ENCODE measurements around the gene CST11. TPM values are rescaled to one million over a fixed set of nuclear protein-coding genes. Genes with fewer than 3 reads are reported as not detected.

CST11 gene
- total RNA-seq, 1 experiment from 2014 or later, result not detected

DNA sequence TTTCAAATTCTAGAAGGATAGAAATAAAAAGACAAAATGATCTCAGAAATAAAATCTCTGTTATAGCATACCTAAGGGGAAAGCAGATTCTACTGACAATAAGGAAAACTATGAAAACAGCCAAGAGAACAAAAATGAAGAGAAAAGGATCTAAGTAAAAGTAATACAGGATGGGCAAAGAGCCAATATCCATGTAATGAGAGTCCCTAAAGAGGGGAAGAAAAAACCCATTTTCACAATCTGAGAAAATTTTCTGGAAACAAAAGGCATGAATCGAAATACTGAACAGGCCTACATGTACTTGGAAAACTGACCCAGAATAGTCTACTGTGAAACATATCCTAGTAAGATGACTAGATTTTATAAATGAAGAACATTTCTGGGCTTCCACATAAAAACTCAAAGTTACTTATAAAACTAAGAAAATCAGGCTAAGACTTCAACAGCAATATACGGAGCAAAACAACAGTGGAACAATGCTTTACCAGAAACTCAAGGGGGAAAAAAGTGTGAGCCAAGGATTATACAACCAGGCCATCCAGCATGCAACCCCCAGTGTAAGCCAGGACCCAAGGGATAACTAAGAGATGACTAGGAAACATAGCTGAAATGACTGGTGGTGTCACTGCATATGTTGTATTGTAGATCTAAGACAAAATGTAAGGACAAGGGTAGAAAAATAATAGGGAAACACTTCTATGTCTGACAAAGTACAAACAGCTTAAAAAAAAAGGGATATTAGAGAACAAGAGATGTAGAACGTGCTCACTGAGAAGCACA, 41.6 kb downstream of the CST11 start:
- H3K4me1 Mint-ChIP-seq (ENCODE audit: insufficient read depth, unreplicated experiment), result peaks cover 26% of the 10 kb centered on the region
- POLR2A ChIA-PET, result interaction anchor here (0.6 to 2.8 kb wide), 13 partner anchors 8 to 287 kb away, joined by 3 to 17 read pairs (median 4); partner anchors contain the start of genes NAPB and NXT1
- H3K27ac Mint-ChIP-seq (ENCODE audit: low read depth, unreplicated experiment), result no peak overlapping the region
- intact Hi-C loops (cut with micrococcal nuclease), result no loop called here
- H3K4me3 Mint-ChIP-seq (ENCODE audit: unreplicated experiment), result no peak overlapping the region
- BruUV-seq (replicated peaks), result no TSS peak
- no peaks in the 10 kb centered on the region for H3K27me3 Mint-ChIP-seq (ENCODE audit: insufficient read depth, unreplicated experiment)
- TF ChIP-seq, protein P1, sequence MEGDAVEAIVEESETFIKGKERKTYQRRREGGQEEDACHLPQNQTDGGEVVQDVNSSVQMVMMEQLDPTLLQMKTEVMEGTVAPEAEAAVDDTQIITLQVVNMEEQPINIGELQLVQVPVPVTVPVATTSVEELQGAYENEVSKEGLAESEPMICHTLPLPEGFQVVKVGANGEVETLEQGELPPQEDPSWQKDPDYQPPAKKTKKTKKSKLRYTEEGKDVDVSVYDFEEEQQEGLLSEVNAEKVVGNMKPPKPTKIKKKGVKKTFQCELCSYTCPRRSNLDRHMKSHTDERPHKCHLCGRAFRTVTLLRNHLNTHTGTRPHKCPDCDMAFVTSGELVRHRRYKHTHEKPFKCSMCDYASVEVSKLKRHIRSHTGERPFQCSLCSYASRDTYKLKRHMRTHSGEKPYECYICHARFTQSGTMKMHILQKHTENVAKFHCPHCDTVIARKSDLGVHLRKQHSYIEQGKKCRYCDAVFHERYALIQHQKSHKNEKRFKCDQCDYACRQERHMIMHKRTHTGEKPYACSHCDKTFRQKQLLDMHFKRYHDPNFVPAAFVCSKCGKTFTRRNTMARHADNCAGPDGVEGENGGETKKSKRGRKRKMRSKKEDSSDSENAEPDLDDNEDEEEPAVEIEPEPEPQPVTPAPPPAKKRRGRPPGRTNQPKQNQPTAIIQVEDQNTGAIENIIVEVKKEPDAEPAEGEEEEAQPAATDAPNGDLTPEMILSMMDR (IDR thresholded peaks at IDR 0.05; ENCODE audit: unreplicated experiment), result no peak
- DNase-seq (ENCODE audit: unreplicated experiment), result no peak
- H3K9me3 Mint-ChIP-seq (ENCODE audit: unreplicated experiment), result no peaks in the 10 kb centered on the region
- CTCF ChIA-PET, result interaction anchor here (0.6 to 1.9 kb wide), 5 partner anchors 7 to 1002 kb away, joined by 3 to 9 read pairs (median 4); partner anchors contain the start of gene NAPB
- H3K36me3 Mint-ChIP-seq (ENCODE audit: insufficient read depth, unreplicated experiment), result peaks cover under 1% of the 10 kb centered on the region

DNA sequence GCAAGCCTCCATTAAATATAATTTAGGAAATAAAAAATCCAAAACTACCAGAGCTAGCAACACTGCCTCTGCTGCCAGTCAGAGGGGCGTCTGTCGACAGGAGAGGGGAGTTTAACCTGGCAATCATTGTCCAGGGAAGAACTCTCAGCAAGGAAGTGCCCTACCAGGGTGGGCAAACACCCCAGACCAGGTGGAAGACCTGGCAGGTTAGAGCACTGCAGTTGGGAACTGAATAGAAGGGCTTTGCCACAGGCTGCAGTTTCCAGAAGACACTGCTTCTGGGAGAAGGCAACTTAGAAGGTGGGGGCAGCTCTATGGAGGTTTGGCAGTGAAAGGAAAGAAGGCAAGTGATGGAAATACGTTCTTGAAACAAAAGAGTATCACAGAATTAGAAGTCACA, 42.9 kb downstream of the CST11 start:
- Mint-ChIP-seq H3K4me1 (ENCODE audit: insufficient read depth, unreplicated experiment) (peaks cover 24% of the 10 kb centered on the region), H3K4me3 (ENCODE audit: unreplicated experiment) (no peak overlapping the region), H3K27ac (ENCODE audit: low read depth, unreplicated experiment) (no peak overlapping the region), H3K27me3 (ENCODE audit: insufficient read depth, unreplicated experiment) (no peaks in the 10 kb centered on the region), H3K36me3 (ENCODE audit: insufficient read depth, unreplicated experiment) (peaks cover 6% of the 10 kb centered on the region), H3K9me3 (ENCODE audit: unreplicated experiment) (no peaks in the 10 kb centered on the region)
- BruUV-seq (replicated peaks), result no TSS peak
- ChIA-PET POLR2A (interaction anchor here (1.0 to 2.8 kb wide), 6 partner anchors 7 to 60 kb away, joined by 3 to 17 read pairs (median 6); partner anchors contain the start of gene NXT1), CTCF (interaction anchor here (0.6 to 1.7 kb wide), 4 partner anchors 9 to 32 kb away, joined by 3 to 9 read pairs (median 4); partner anchors contain the start of gene NAPB)
- no peak for DNase-seq (ENCODE audit: unreplicated experiment)
- TF ChIP-seq, protein P1 (IDR thresholded peaks at IDR 0.05; ENCODE audit: unreplicated experiment), result no peak
- intact Hi-C loops (cut with micrococcal nuclease), result loop anchor here (5.0 kb wide), 1 partner anchor 647 kb away; no protein-coding TSS in a partner anchor

DNA sequence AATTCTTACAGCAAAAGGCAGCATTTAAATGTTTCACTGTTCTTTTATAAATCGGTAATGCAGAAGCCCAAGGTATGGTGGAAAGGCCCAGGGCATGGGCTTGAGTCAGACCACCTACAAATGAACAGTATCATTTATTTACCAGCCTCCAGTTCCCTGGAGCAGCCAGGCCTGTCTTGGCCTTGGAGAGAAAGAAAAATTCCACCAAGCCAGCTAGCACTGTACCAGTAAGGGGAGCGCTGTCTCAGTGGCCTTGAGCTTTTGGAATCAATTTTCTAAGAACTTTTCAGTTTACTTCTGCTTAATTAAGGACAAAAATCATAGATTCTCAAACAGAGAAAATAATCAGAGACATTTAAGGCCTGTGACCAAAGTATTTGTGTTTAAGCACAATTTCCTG, 43.7 kb downstream of the CST11 start:
- CTCF ChIA-PET, result interaction anchor here (1.5 to 1.7 kb wide), 2 partner anchors 12 to 33 kb away, joined by 4 to 5 read pairs; partner anchors contain the start of gene NAPB
- no peak overlapping the region for H3K27ac Mint-ChIP-seq (ENCODE audit: low read depth, unreplicated experiment)
- BruUV-seq (replicated peaks), result no TSS peak
- H3K4me3 Mint-ChIP-seq (ENCODE audit: unreplicated experiment), result no peak overlapping the region
- H3K36me3 Mint-ChIP-seq (ENCODE audit: insufficient read depth, unreplicated experiment), result peaks cover 6% of the 10 kb centered on the region
- POLR2A ChIA-PET, result interaction anchor here (1.1 to 2.3 kb wide), 3 partner anchors 8 to 51 kb away, joined by 3 to 17 read pairs (median 7); no protein-coding TSS in a partner anchor
- H3K4me1 Mint-ChIP-seq (ENCODE audit: insufficient read depth, unreplicated experiment), result peaks cover 31% of the 10 kb centered on the region
- intact Hi-C loops (cut with micrococcal nuclease), result loop anchor here (5.0 kb wide), 1 partner anchor 647 kb away; no protein-coding TSS in a partner anchor
- H3K9me3 Mint-ChIP-seq (ENCODE audit: unreplicated experiment), result no peaks in the 10 kb centered on the region
- TF ChIP-seq, protein P1 (IDR thresholded peaks at IDR 0.05; ENCODE audit: unreplicated experiment), result no peak
- DNase-seq (ENCODE audit: unreplicated experiment), result no peak
- H3K27me3 Mint-ChIP-seq (ENCODE audit: insufficient read depth, unreplicated experiment), result no peaks in the 10 kb centered on the region
